ENCODE data around the gene BCL2L1. TPM values are rescaled to one million over a fixed set of nuclear protein-coding genes. Genes with fewer than 3 reads are reported as not detected.

The BCL2L1 gene
- total RNA-seq, 2 experiments from 2014 or later = 64.2 to 88.8 TPM

GRCh38 chr20:31637660-31638059 is 85.0 kb downstream of the BCL2L1 start, which contains the start of gene COX4I2:
Gene COX4I2, plus strand, starts transcription at chr20:31637912. Its CDS starts 1,106 bp downstream, at chr20:31639018.
- H3K4me2 ChIP-seq (ENCODE audit: low read length) = no peak within 1 kb of the TSS
- no peak within 1 kb of the TSS for H2AFZ ChIP-seq (ENCODE audit: low read length)
- intact Hi-C loops (cut with micrococcal nuclease; ENCODE audit: unreplicated experiment) = no loop called here
- peaks cover 1% of the 10 kb centered on the region for H3K4me1 ChIP-seq (ENCODE audit: insufficient read depth, low read length, poor library complexity, severe bottlenecking)
- H3K27ac ChIP-seq (ENCODE audit: low read depth, low read length, poor library complexity, severe bottlenecking) = no peak within 1 kb of the TSS
- CTCF ChIA-PET (ENCODE audit: unreplicated experiment) = no interaction called here
- H3K79me2 ChIP-seq (ENCODE audit: insufficient read depth, low read depth, low read length) = no peaks in the 10 kb centered on the region
- no peaks in the 10 kb centered on the region for H4K20me1 ChIP-seq (ENCODE audit: insufficient read depth, low read length)
- no peak within 1 kb of the TSS for H3K4me3 ChIP-seq (ENCODE audit: low read depth, low read length, poor library complexity, severe bottlenecking)
- TF ChIP-seq CTCF (conservative IDR thresholded peaks at IDR 0.05; ENCODE audit: low read length) = no peak
- TF ChIP-seq EZH2phosphoT487 (IDR thresholded peaks at IDR 0.05; ENCODE audit: borderline replicate concordance, low read depth, low read length) = no peak
- POLR2A ChIA-PET = no interaction called here
- H3K9me2 ChIP-seq (ENCODE audit: insufficient read depth, low read length) = no peaks in the 10 kb centered on the region
- H3K36me3 ChIP-seq (ENCODE audit: insufficient read depth, low read length) = no peaks in the 10 kb centered on the region
- no TSS peak for BruUV-seq (replicated peaks)
- no peak for DNase-seq (ENCODE audit: low spot score)
- no peaks in the 10 kb centered on the region for H3K9me3 ChIP-seq (ENCODE audit: low read length)

GRCh38 chr20:31633339-31633914 is 89.2 kb downstream of the BCL2L1 start:
- Histone ChIP-seq H4K20me1 (ENCODE audit: insufficient read depth, low read length) (no peaks in the 10 kb centered on the region), H2AFZ (ENCODE audit: low read length) (no peak overlapping the region), H3K79me2 (ENCODE audit: insufficient read depth, low read depth, low read length) (no peaks in the 10 kb centered on the region), H3K36me3 (ENCODE audit: insufficient read depth, low read length) (no peaks in the 10 kb centered on the region), H3K27ac (ENCODE audit: low read depth, low read length, poor library complexity, severe bottlenecking) (no peak overlapping the region), H3K4me3 (ENCODE audit: low read depth, low read length, poor library complexity, severe bottlenecking) (no peak overlapping the region), H3K4me2 (ENCODE audit: low read length) (no peak overlapping the region), H3K9me3 (ENCODE audit: low read length) (no peaks in the 10 kb centered on the region), H3K9me2 (ENCODE audit: insufficient read depth, low read length) (no peaks in the 10 kb centered on the region), H3K4me1 (ENCODE audit: insufficient read depth, low read length, poor library complexity, severe bottlenecking) (peaks cover 7% of the 10 kb centered on the region)
- DNase-seq (ENCODE audit: low spot score) = no peak
- no peak for TF ChIP-seq CTCF (conservative IDR thresholded peaks at IDR 0.05; ENCODE audit: low read length)
- no peak for TF ChIP-seq EZH2phosphoT487 (IDR thresholded peaks at IDR 0.05; ENCODE audit: borderline replicate concordance, low read depth, low read length)
- POLR2A ChIA-PET = interaction anchor here (0.6 to 2.0 kb wide), 5 partner anchors 66 to 195 kb away, joined by 3 to 11 read pairs (median 4); no protein-coding TSS in a partner anchor
- intact Hi-C loops (cut with micrococcal nuclease; ENCODE audit: unreplicated experiment) = no loop called here
- CTCF ChIA-PET (ENCODE audit: unreplicated experiment) = interaction anchor here (0.8 to 2.7 kb wide), 4 partner anchors 28 to 90 kb away, joined by 3 to 20 read pairs (median 5); partner anchors contain the start of genes BCL2L1 and ID1
- BruUV-seq (replicated peaks) = no TSS peak

Measured in OCI-LY7 (cell line).